Adrenal gland (tissue), 5 donors: Measurements from ENCODE around the gene PORCN.

ENCODE experiments used
- CTCF ChIP-seq, 6 experiments: fragments of 450-650 bp in 4 of 6; fragments of 200-600 bp in 2 of 6; sonication (generic) in 1 of 6; IDR thresholded peaks; 1 replicate in 5 of 6; 2 replicates in 1 of 6; pipeline versions ENCODE4 v1.5.1 to v1.8.0; 2016 to 2021; ENCODE audit warnings: antibody characterized with exemption in 6 of 6, mild to moderate bottlenecking in 2 of 6, moderate library complexity in 1 of 6
- POLR2A ChIP-seq, 2 donors: fragments of 450-650 bp; IDR thresholded peaks; one replicate each; pipeline ENCODE4 v1.6.1; 2017; ENCODE audit warnings: antibody characterized with exemption in 2 of 2, mild to moderate bottlenecking in 2 of 2, moderate library complexity in 1 of 2
- donor health status: DM: no; HTN: no; CAD: no.

- TF ChIP-seq CTCF (IDR thresholded peaks at IDR 0.05) (no peak), POLR2A (IDR thresholded peaks at IDR 0.05) (no peak)
Observed at GRCh38 chrX:48515842-48516241, 7.0 kb downstream of the PORCN start.
